ENCODE data around the gene ZSWIM2. TPM values are rescaled to one million over a fixed set of nuclear protein-coding genes. Genes with fewer than 3 reads are reported as not detected.

ZSWIM2 gene
- total and polyA plus RNA-seq, 2 experiments from 2014 or later = not detected

GRCh38 chr2:186806591-186806990 is 42.4 kb downstream of the ZSWIM2 start:
- H3K79me2 ChIP-seq (replicated peaks; ENCODE audit: insufficient read depth) = no peaks in the 10 kb centered on the region
- no peak for TF ChIP-seq REST (IDR thresholded peaks at IDR 0.05; ENCODE audit: unreplicated experiment)
- TF ChIP-seq EZH2phosphoT487 (IDR thresholded peaks at IDR 0.05; ENCODE audit: unreplicated experiment) = no peak
- no peak for TF ChIP-seq CTCF (conservative IDR thresholded peaks at IDR 0.05; ENCODE audit: low read depth in 2 of 2)
- no peak for TF ChIP-seq NANOG (IDR thresholded peaks at IDR 0.05; ENCODE audit: borderline replicate concordance)
- TF ChIP-seq POLR2AphosphoS5 (IDR thresholded peaks at IDR 0.05; ENCODE audit: low read depth) = no peak
- no peak for TF ChIP-seq CREB1 (CRISPR knock-in tag; IDR thresholded peaks at IDR 0.05; ENCODE audit: low read depth)
- TF ChIP-seq ZNF462 (CRISPR knock-in tag; IDR thresholded peaks at IDR 0.05) = no peak
- TF ChIP-seq ETS1 (IDR thresholded peaks at IDR 0.05) = no peak
- TF ChIP-seq EZH2 (IDR thresholded peaks at IDR 0.05; ENCODE audit: low read depth, unreplicated experiment) = no peak
- TF ChIP-seq ZNF114 (CRISPR knock-in tag; IDR thresholded peaks at IDR 0.05) = no peak
- no peak for TF ChIP-seq ZNF331 (CRISPR knock-in tag; IDR thresholded peaks at IDR 0.05; ENCODE audit: low read depth)
- TF ChIP-seq JUNB (IDR thresholded peaks at IDR 0.05; ENCODE audit: unreplicated experiment) = no peak
- TF ChIP-seq STAT1 (IDR thresholded peaks at IDR 0.05; ENCODE audit: unreplicated experiment) = no peak
- Mint-ChIP-seq H3K9me3 (peaks cover 3% of the 10 kb centered on the region; the same call in 1 of the 3 replicates), H3K27ac (no peak overlapping the region), H3K4me3 (no peak overlapping the region), H3K4me1 (peaks cover 10% of the 10 kb centered on the region; the same call in 2 of the 3 replicates), H3K36me3 (ENCODE audit: low read depth) (no peaks in the 10 kb centered on the region), H3K27me3 (ENCODE audit: insufficient read depth, low read depth, poor library complexity) (peaks cover 3% of the 10 kb centered on the region)
- H4K20me1 ChIP-seq (replicated peaks; ENCODE audit: insufficient read depth) = no peaks in the 10 kb centered on the region
- H3K4me1 ChIP-seq (ENCODE audit: insufficient read depth) = peaks cover 7% of the 10 kb centered on the region; the same call in 1 of the 2 replicates
- H3K36me3 ChIP-seq (ENCODE audit: insufficient read depth) = no peaks in the 10 kb centered on the region
- DNase-seq (ENCODE audit: low spot score) (no peak), ATAC-seq (no peak)
- H3F3A ChIP-seq (replicated peaks; ENCODE audit: low read depth) = no peaks in the 10 kb centered on the region
- no peak overlapping the region for H3K4me2 ChIP-seq
- no peaks in the 10 kb centered on the region for H3K27me3 ChIP-seq (ENCODE audit: insufficient read depth)
- H3K9me2 ChIP-seq (ENCODE audit: insufficient read depth) = no peaks in the 10 kb centered on the region
- no peak overlapping the region for H2AFZ ChIP-seq
- H3K27ac ChIP-seq (ENCODE audit: low read depth) = no peak overlapping the region
- no peak overlapping the region for H3K4me3 ChIP-seq
